ENCODE measurements around the gene PPCS.

Gene PPCS

DNA sequence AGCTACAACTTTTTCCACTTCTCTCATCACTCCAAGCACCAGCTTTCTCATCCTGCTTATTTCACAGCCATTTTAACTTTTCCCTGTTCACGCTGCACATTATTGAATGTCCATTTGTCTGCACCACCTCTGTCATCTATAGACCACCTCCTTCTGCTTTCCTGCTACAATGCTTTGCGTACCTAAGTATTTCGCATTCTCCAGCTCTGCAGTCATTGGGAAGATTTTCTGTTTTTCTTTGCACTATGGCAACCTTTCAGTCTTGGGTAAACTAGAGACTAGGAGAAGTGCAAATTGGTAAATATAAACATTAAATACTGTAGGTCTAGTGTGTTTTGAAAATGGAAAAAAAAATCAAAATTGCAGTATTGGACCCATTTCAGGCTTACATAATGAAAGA, 7.6 kb downstream of the PPCS start (continued):
- TF ChIP-seq, protein P1, sequence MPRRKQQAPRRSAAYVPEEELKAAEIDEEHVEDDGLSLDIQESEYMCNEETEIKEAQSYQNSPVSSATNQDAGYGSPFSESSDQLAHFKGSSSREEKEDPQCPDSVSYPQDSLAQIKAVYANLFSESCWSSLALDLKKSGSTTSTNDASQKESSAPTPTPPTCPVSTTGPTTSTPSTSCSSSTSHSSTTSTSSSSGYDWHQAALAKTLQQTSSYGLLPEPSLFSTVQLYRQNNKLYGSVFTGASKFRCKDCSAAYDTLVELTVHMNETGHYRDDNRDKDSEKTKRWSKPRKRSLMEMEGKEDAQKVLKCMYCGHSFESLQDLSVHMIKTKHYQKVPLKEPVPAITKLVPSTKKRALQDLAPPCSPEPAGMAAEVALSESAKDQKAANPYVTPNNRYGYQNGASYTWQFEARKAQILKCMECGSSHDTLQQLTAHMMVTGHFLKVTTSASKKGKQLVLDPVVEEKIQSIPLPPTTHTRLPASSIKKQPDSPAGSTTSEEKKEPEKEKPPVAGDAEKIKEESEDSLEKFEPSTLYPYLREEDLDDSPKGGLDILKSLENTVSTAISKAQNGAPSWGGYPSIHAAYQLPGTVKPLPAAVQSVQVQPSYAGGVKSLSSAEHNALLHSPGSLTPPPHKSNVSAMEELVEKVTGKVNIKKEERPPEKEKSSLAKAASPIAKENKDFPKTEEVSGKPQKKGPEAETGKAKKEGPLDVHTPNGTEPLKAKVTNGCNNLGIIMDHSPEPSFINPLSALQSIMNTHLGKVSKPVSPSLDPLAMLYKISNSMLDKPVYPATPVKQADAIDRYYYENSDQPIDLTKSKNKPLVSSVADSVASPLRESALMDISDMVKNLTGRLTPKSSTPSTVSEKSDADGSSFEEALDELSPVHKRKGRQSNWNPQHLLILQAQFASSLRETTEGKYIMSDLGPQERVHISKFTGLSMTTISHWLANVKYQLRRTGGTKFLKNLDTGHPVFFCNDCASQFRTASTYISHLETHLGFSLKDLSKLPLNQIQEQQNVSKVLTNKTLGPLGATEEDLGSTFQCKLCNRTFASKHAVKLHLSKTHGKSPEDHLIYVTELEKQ (tag by site-specific recombination; IDR thresholded peaks at IDR 0.05; ENCODE audit: borderline replicate concordance): no peak
- TF ChIP-seq ZSCAN23 (tag by site-specific recombination; IDR thresholded peaks at IDR 0.05) (no peak), ZNF768 (tag by site-specific recombination; IDR thresholded peaks at IDR 0.05) (no peak), ZNF785 (tag by site-specific recombination; IDR thresholded peaks at IDR 0.05) (no peak), ZNF292 (tag by site-specific recombination; IDR thresholded peaks at IDR 0.05; ENCODE audit: borderline replicate concordance, low read depth) (no peak), ZNF2 (tag by site-specific recombination; IDR thresholded peaks at IDR 0.05) (no peak), ZNF747 (tag by site-specific recombination; IDR thresholded peaks at IDR 0.05) (no peak), ZNF302 (tag by site-specific recombination; IDR thresholded peaks at IDR 0.05; ENCODE audit: low read depth) (no peak), ZNF585B (tag by site-specific recombination; IDR thresholded peaks at IDR 0.05) (no peak), KLF8 (tag by site-specific recombination; IDR thresholded peaks at IDR 0.05) (no peak)

DNA sequence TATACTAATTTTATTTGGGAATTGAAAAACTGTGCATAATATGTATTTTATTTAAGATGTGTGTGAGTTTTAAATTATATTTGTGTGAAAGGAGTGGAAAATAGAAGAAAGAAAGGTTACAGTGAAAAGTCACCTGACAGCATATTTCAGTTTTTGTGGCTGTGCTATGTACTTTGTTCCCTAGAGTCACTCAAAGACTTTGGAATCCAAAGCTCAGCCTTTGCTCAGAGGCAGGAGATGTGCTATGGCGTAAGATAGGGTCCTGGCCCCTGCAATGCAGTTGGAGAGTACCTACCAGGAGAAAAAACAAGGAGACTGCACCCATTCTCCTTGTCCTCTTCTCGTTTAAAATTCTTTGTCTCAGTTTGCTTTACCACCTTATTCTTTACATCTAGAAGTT, 9.7 kb downstream of the PPCS start:
- no peaks in the 10 kb centered on the region for H3K9me3 ChIP-seq (ENCODE audit: control insufficient read depth, insufficient read depth, low read depth, low read length)
- no peak for TF ChIP-seq ZBTB8A (tag by site-specific recombination; IDR thresholded peaks at IDR 0.05)
- no peak for TF ChIP-seq REPIN1 (tag by site-specific recombination; IDR thresholded peaks at IDR 0.05; ENCODE audit: low read depth)
- H3K4me1 ChIP-seq (ENCODE audit: control insufficient read depth, insufficient read depth, low read length): peaks cover 7% of the 10 kb centered on the region; the same call in 1 of the 2 replicates
- H3K27ac ChIP-seq (ENCODE audit: extremely low read depth, low read depth, low read length): no peak overlapping the region
- ChIA-PET POLR2A (no interaction called here), CTCF (no interaction called here)
- no peaks in the 10 kb centered on the region for H3K36me3 ChIP-seq (ENCODE audit: control insufficient read depth in 2 of 2, insufficient read depth in 1 of 2, low read length in 2 of 2)
- no peak overlapping the region for H3K4me3 ChIP-seq (ENCODE audit: low read depth, low read length)

DNA sequence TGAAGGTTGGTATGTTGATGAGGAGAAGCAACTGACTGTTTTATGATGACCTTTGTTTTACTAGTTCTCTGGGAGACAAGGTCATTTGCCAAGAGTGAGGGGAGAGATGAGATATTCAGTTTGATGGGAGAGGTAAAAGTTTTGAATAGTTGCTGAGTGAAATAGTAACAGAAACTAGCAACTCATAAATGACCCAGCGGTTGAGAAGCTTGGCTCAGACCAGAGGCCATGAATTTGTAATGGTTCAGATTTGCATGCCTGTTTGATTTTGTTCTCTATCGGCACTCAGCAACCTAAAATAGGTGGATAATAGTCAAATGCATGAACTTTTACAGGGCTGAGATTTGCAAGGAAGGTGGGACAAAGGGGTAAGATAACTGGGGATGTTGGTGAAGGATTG, 13.4 kb downstream of the PPCS start:
- H3K4me1 ChIP-seq (ENCODE audit: control insufficient read depth, insufficient read depth, low read length): no peaks in the 10 kb centered on the region
- ChIA-PET CTCF (interaction anchor here (0.8 kb wide), 1 partner anchor 751 kb away, joined by 3 read pairs; no protein-coding TSS in a partner anchor), POLR2A (no interaction called here)
- no peaks in the 10 kb centered on the region for H3K36me3 ChIP-seq (ENCODE audit: control insufficient read depth in 2 of 2, insufficient read depth in 1 of 2, low read length in 2 of 2)
- no peaks in the 10 kb centered on the region for H3K9me3 ChIP-seq (ENCODE audit: control insufficient read depth, insufficient read depth, low read depth, low read length)
- no peak overlapping the region for H3K4me3 ChIP-seq (ENCODE audit: low read depth, low read length)
- no peak overlapping the region for H3K27ac ChIP-seq (ENCODE audit: extremely low read depth, low read depth, low read length)
- TF ChIP-seq ZNF658 (tag by site-specific recombination; IDR thresholded peaks at IDR 0.05): no peak
- TF ChIP-seq, protein P2, sequence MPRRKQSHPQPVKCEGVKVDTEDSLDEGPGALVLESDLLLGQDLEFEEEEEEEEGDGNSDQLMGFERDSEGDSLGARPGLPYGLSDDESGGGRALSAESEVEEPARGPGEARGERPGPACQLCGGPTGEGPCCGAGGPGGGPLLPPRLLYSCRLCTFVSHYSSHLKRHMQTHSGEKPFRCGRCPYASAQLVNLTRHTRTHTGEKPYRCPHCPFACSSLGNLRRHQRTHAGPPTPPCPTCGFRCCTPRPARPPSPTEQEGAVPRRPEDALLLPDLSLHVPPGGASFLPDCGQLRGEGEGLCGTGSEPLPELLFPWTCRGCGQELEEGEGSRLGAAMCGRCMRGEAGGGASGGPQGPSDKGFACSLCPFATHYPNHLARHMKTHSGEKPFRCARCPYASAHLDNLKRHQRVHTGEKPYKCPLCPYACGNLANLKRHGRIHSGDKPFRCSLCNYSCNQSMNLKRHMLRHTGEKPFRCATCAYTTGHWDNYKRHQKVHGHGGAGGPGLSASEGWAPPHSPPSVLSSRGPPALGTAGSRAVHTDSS (tag by site-specific recombination; IDR thresholded peaks at IDR 0.05): no peak
- TF ChIP-seq ZFP37 (tag by site-specific recombination; IDR thresholded peaks at IDR 0.05): no peak
- TF ChIP-seq ZNF239 (tag by site-specific recombination; IDR thresholded peaks at IDR 0.05): no peak
- TF ChIP-seq ZNF350 (tag by site-specific recombination; IDR thresholded peaks at IDR 0.05): no peak
- TF ChIP-seq YY2 (tag by site-specific recombination; IDR thresholded peaks at IDR 0.05): no peak
- TF ChIP-seq, protein P3, sequence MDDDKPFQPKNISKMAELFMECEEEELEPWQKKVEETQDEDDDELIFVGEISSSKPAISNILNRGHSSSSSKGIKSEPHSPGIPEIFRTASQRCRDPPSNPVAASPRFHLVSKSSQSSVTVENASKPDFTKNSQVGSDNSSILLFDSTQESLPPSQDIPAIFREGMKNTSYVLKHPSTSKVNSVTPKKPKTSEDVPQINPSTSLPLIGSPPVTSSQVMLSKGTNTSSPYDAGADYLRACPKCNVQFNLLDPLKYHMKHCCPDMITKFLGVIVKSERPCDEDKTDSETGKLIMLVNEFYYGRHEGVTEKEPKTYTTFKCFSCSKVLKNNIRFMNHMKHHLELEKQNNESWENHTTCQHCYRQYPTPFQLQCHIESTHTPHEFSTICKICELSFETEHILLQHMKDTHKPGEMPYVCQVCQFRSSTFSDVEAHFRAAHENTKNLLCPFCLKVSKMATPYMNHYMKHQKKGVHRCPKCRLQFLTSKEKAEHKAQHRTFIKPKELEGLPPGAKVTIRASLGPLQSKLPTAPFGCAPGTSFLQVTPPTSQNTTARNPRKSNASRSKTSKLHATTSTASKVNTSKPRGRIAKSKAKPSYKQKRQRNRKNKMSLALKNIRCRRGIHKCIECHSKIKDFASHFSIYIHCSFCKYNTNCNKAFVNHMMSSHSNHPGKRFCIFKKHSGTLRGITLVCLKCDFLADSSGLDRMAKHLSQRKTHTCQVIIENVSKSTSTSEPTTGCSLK (tag by site-specific recombination; IDR thresholded peaks at IDR 0.05): no peak
- no peak for TF ChIP-seq ZNF223 (tag by site-specific recombination; IDR thresholded peaks at IDR 0.05)
- TF ChIP-seq KLF1 (tag by site-specific recombination; IDR thresholded peaks at IDR 0.05): no peak

Data from HEK293 (cell line).